Measurements from ENCODE around the gene ORM1. TPM values are rescaled to one million over a fixed set of nuclear protein-coding genes. Genes with fewer than 3 reads are reported as not detected.

The ORM1 gene
- total and polyA plus RNA-seq, 10 of the 15 experiments (the other 5 are each of a cell fraction or from before 2014, with no cell fraction given) = 4.4 TPM; not detected in 9

DNA sequence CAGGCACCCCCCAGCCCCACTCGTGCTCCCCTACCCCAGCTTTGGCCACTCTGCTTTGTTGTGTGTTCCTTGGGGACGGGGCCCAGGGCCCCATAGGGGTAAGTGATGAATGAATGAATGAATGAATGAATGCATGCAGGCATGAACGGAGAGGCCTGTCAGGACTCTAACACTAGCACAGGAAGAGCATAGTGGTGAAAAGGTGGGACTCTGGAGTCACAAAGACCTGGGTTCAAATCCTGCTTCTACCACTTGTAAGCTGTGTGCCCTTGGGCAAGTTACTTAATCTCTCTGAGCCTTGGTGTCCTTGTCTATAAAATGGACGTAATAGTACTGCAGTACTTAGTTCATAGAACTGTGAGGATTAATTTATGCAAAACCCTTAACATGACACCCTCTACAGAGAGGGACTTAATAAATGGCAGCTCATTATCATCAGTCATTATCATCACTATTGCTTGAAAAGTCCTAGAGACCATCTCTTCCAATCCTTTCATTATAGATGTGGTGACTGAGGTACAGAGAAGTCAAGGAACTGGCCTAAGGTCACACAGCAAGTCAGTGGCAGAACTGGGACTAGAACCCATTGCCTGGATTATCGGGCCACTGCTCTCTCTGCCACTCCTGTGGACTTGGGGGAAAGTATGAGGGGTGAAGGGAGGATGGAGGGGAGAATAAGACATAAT, 20.0 kb downstream of the ORM1 start:
- TF ChIP-seq ZNF24 (IDR thresholded peaks at IDR 0.05) (peak; percentile 94), SIX5 (IDR thresholded peaks at IDR 0.05; ENCODE audit: low read depth, low read length, severe bottlenecking) (no peak)

GRCh38 chr9:114343471-114344187, 20.7 kb downstream of the ORM1 start:
- H3K4me2 ChIP-seq (ENCODE audit: control insufficient read depth, insufficient read depth) = no peak overlapping the region
- no peak overlapping the region for H2AFZ ChIP-seq (ENCODE audit: control insufficient read depth, low read depth, low read length)
- intact Hi-C loops (cut with micrococcal nuclease; ENCODE audit: unreplicated experiment) (loop anchor here (5.0 to 10.0 kb wide), 2 partner anchors 161 to 309 kb away; partner anchors contain the start of gene WHRN), in situ Hi-C loops (cut with MboI) (no loop called here)
- DNase-seq (ENCODE audit: low read depth, low spot score) = no peak
- CTCF ChIA-PET = interaction anchor here (1.3 to 2.1 kb wide), 3 partner anchors 47 to 310 kb away, joined by 3 to 6 read pairs (median 5); no protein-coding TSS in a partner anchor
- H3K27ac ChIP-seq (ENCODE audit: control insufficient read depth, insufficient read depth) = no peak overlapping the region
- H3K27me3 ChIP-seq (replicated peaks in 1 of 2; ENCODE audit: control insufficient read depth in 2 of 2, insufficient read depth in 2 of 2, low read length in 1 of 2) = no peaks in the 10 kb centered on the region
- TF ChIP-seq, protein P1, sequence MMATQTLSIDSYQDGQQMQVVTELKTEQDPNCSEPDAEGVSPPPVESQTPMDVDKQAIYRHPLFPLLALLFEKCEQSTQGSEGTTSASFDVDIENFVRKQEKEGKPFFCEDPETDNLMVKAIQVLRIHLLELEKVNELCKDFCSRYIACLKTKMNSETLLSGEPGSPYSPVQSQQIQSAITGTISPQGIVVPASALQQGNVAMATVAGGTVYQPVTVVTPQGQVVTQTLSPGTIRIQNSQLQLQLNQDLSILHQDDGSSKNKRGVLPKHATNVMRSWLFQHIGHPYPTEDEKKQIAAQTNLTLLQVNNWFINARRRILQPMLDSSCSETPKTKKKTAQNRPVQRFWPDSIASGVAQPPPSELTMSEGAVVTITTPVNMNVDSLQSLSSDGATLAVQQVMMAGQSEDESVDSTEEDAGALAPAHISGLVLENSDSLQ (IDR thresholded peaks at IDR 0.05) = no peak
- TF ChIP-seq, protein P2, sequence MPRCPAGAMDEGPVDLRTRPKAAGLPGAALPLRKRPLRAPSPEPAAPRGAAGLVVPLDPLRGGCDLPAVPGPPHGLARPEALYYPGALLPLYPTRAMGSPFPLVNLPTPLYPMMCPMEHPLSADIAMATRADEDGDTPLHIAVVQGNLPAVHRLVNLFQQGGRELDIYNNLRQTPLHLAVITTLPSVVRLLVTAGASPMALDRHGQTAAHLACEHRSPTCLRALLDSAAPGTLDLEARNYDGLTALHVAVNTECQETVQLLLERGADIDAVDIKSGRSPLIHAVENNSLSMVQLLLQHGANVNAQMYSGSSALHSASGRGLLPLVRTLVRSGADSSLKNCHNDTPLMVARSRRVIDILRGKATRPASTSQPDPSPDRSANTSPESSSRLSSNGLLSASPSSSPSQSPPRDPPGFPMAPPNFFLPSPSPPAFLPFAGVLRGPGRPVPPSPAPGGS (IDR thresholded peaks at IDR 0.05; ENCODE audit: borderline replicate concordance, insufficient read depth, low read depth, low read length, poor library complexity, severe bottlenecking) = peak; percentile 68
- TF ChIP-seq, protein P3, sequence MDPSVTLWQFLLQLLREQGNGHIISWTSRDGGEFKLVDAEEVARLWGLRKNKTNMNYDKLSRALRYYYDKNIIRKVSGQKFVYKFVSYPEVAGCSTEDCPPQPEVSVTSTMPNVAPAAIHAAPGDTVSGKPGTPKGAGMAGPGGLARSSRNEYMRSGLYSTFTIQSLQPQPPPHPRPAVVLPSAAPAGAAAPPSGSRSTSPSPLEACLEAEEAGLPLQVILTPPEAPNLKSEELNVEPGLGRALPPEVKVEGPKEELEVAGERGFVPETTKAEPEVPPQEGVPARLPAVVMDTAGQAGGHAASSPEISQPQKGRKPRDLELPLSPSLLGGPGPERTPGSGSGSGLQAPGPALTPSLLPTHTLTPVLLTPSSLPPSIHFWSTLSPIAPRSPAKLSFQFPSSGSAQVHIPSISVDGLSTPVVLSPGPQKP (IDR thresholded peaks at IDR 0.05; ENCODE audit: low read depth, low read length) = no peak
- H3K4me3 ChIP-seq = no peak overlapping the region
- POLR2A ChIA-PET = interaction anchor here (1.2 kb wide), 1 partner anchor 47 kb away, joined by 4 read pairs; no protein-coding TSS in a partner anchor
- no peak for ATAC-seq
- RAD21 ChIA-PET (ENCODE audit: unreplicated experiment) = no interaction called here
- H3K9me3 ChIP-seq (replicated peaks; ENCODE audit: control insufficient read depth, insufficient read depth, low read length) = no peaks in the 10 kb centered on the region
- FAIRE-seq = no peak
- SMC1A ChIA-PET (ENCODE audit: uncharacterized antibody, unreplicated experiment) = no interaction called here
- H3K4me1 ChIP-seq (ENCODE audit: control insufficient read depth, insufficient read depth, low read length) = peaks cover 8% of the 10 kb centered on the region; the same call in 1 of the 2 replicates
- H4K20me1 ChIP-seq (ENCODE audit: control insufficient read depth, insufficient read depth) = 0 out of 2 replicates have a peak, but pooled peaks cover 4% of the 10 kb centered on the region
- no peak overlapping the region for H3K9ac ChIP-seq (ENCODE audit: control insufficient read depth, insufficient read depth, low read length)
- no peaks in the 10 kb centered on the region for H3K79me2 ChIP-seq (ENCODE audit: control insufficient read depth, insufficient read depth, low read length)
- no TSS peak for BruUV-seq (replicated peaks)
- H3K36me3 ChIP-seq (ENCODE audit: control insufficient read depth in 2 of 2, insufficient read depth in 2 of 2, low read length in 1 of 2) = peaks cover 57 to 71% of the 10 kb centered on the region in 2 experiments
- over 99% methylated on average over 9 of the region's 9 CpGs for WGBS (ENCODE audit: insufficient coverage, insufficient replicate concordance, low lambda C conversion rate, missing lambda C conversion rate)

More for the DNA sequence above, 20.0 kb downstream of the ORM1 start:
- Histone ChIP-seq H4K20me1 (ENCODE audit: control insufficient read depth, insufficient read depth) (0 out of 2 replicates have a peak, but pooled peaks cover 4% of the 10 kb centered on the region), H3K4me3 (no peak overlapping the region), H2AFZ (ENCODE audit: control insufficient read depth, low read depth, low read length) (no peak overlapping the region), H3K4me1 (ENCODE audit: control insufficient read depth, insufficient read depth, low read length) (peaks cover 6% of the 10 kb centered on the region; the same call in 1 of the 2 replicates), H3K36me3 (ENCODE audit: control insufficient read depth in 2 of 2, insufficient read depth in 2 of 2, low read length in 1 of 2) (peaks cover 55 to 74% of the 10 kb centered on the region in 2 experiments), H3K9me3 (replicated peaks; ENCODE audit: control insufficient read depth, insufficient read depth, low read length) (no peaks in the 10 kb centered on the region), H3K27ac (ENCODE audit: control insufficient read depth, insufficient read depth) (no peak overlapping the region), H3K27me3 (replicated peaks in 1 of 2; ENCODE audit: control insufficient read depth in 2 of 2, insufficient read depth in 2 of 2, low read length in 1 of 2) (no peaks in the 10 kb centered on the region), H3K9ac (ENCODE audit: control insufficient read depth, insufficient read depth, low read length) (no peak overlapping the region), H3K79me2 (ENCODE audit: control insufficient read depth, insufficient read depth, low read length) (no peaks in the 10 kb centered on the region), H3K4me2 (ENCODE audit: control insufficient read depth, insufficient read depth) (no peak overlapping the region)
- ChIA-PET CTCF (interaction anchor here (1.6 to 6.6 kb wide), 2 partner anchors 44 to 63 kb away, joined by 6 to 122 read pairs; partner anchors contain the start of gene AKNA), POLR2A (no interaction called here), SMC1A (ENCODE audit: uncharacterized antibody, unreplicated experiment) (interaction anchor here (0.9 to 5.7 kb wide), 5 partner anchors 9 to 57 kb away, joined by 3 to 50 read pairs (median 3); partner anchors contain the start of gene AKNA), RAD21 (ENCODE audit: unreplicated experiment) (no interaction called here)
- FAIRE-seq = no peak
- no peak for DNase-seq (ENCODE audit: low read depth, low spot score)
- WGBS (ENCODE audit: insufficient coverage, insufficient replicate concordance, low lambda C conversion rate, missing lambda C conversion rate) = 86% methylated on average over 5 of the region's 5 CpGs
- no TSS peak for BruUV-seq (replicated peaks)
- intact Hi-C loops (cut with micrococcal nuclease; ENCODE audit: unreplicated experiment) = loop anchor here (5.0 to 10.0 kb wide), 2 partner anchors 162 to 309 kb away; partner anchors contain the start of gene WHRN
- ATAC-seq = no peak
- in situ Hi-C loops (cut with MboI) = no loop called here

Data from GM12878 (cell line).